Renal cortical epithelial cell (primary cell): ENCODE data around the gene MNT. TPM values are rescaled to one million over a fixed set of nuclear protein-coding genes. Genes with fewer than 3 reads are reported as not detected.

Experiments
- DNase-seq: peaks from one replicate; pipeline ENCODE4 v3.0.0-alpha.2; 2011; ENCODE audit warnings: low read depth
- total RNA-seq: library from RNA; depleted of rRNA; stranded (reverse); fragments of >200 nt; gene quantifications from 2 replicates; pipeline ENCODE4 v1.2.3, GENCODE V29; 2014

The MNT gene
- total RNA-seq, 1 donor from 2014 or later, result 9.8 TPM

- no peak for DNase-seq
Measured at GRCh38 chr17:2415081-2415480, 14.2 kb upstream of the MNT start.

GRCh38 chr17:2414446-2415064 lies 13.7 kb upstream of the MNT start:
- no peak for DNase-seq

GRCh38 chr17:2412561-2413021 lies 11.7 kb upstream of the MNT start:
- no peak for DNase-seq

GRCh38 chr17:2410951-2411350 lies 10.1 kb upstream of the MNT start:
- DNase-seq, result no peak

- DNase-seq, result peak; percentile 94
Measured at GRCh38 chr17:2406903-2407790, 6.3 kb upstream of the MNT start.

GRCh38 chr17:2406271-2406902 lies 5.5 kb upstream of the MNT start:
- DNase-seq, result no peak

- peak; percentile 81 for DNase-seq
Measured at GRCh38 chr17:2405247-2405926, 4.5 kb upstream of the MNT start.

GRCh38 chr17:2403044-2403443 lies 2.2 kb upstream of the MNT start:
- DNase-seq, result no peak

- DNase-seq, result no peak
Measured at GRCh38 chr17:2402544-2402943, 1.7 kb upstream of the MNT start.

DNA sequence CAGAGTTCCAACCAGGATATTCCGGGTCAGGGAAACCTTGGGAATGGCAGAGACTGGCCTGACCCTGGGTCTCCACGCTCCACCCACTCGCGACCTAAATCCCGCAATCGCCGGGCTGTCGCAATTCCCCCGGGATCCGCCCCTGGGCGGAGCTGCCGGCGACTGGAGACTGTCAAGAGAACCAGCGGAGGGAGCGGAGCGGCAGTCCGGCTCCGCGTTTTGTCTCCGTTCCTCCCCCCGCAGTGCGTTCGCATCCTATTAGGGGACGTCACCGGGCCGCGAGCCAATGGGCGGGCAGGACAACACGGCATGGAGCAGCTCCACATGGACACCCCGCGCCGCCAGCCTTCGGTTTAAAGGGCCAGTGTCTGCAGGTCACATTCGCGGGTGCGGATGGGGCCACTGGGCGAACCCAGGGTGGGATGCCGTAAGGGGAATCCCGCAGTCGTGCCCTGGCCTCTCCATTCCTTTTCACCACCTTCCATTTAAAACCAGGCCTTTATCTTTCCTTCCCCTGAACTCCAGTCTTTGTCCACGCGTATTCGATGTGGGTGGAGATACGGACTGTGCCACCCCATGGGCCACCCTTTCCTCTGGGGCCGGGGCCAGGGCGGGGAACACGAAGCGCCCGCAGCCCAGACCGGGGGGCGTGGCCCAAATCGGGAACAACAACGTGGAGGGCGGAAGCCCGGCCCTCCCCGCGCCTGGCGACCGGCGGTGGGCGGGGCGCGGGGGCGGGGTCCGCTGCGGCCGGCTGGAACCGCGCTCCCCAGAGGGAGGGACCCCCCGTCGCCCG lies 764 bp upstream of the MNT start:
- peak; percentile 96 for DNase-seq

DNA sequence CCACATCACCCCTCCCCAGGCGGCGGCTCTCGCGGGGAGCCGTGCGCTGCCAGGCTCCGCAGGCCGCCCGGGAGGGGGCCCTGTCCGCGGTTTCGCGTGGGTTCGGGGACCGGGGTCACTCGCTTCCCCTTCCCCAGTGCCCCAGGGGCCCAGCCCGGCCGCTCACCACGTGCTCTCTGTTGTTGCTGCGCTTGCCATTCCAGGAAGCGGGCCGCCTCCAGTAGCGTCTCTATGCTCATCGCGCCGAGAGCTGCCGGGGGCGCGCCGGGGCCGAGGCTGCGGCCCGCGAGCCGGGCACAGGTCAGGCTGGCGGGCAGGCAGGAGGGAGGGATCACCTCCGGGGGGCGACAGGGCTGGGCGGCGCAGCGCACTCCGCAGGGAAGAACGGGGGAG lies 390 bp downstream of the MNT start:
- no peak for DNase-seq

- DNase-seq, result peak; percentile 84
Measured at GRCh38 chr17:2399572-2400473, 1.0 kb downstream of the MNT start.

DNA sequence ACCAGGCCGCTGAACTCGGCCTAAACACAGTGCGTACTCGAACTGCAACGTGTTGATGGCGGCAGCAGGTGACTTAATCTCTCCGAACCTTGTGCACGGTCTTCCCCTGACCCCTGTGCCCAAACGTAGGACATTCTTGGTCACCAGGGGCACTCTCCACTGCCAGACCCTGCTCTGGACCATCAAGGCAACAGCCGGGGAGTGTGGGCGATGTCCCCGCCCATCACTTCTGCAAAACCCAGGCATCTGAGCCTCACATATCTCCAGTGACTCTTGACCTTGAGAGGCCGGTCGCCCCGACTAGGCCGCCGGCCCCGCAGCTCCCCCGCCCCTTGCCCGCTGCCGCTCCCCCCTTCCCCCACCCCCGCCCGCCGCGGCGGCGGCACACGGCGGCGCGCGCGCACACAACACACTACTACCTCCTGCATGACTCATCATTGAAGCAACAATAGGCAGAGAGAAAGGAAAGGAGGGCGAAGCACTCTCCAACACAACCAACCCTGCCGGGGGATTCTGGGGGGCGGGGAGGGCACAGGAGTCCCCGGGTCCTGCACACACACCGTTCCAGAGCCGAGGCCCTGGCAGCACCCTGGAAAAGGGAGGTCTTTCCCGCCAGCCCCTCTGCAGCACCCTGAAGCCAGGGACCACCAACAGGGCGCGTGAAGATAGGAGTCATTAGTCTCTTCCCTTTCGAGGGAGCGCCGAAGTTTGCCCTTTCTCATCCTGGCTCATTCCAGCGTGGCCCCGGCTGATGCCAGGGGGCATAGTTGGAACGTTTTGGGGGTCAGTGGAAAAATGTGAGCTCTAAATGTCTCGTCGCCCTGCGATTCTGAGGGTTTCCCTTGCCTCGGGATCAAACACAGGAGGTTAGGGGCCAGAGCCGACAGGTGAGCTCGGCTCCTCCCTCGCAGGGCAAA lies 1.9 kb downstream of the MNT start:
- DNase-seq, result peak; percentile 78

DNA sequence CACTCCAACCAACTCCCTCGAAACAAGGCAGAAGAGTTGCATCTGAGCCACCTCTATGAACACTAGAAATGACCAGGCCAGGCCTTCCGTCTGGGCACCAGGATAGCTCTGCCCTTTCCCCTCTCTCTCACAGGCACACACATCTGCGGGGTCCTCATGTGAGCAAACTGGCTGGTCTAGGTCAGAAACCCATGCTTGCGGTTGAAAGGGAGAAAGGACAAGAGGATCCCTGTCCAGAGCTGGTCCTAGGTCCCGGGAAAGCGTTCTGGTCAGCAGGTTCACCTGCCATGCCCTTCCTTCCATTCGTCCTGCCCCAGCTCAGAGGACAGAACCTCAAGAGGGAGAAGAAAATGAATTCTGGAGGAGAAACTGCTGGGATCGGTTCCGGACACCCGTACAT lies 2.7 kb downstream of the MNT start:
- no peak for DNase-seq

DNA sequence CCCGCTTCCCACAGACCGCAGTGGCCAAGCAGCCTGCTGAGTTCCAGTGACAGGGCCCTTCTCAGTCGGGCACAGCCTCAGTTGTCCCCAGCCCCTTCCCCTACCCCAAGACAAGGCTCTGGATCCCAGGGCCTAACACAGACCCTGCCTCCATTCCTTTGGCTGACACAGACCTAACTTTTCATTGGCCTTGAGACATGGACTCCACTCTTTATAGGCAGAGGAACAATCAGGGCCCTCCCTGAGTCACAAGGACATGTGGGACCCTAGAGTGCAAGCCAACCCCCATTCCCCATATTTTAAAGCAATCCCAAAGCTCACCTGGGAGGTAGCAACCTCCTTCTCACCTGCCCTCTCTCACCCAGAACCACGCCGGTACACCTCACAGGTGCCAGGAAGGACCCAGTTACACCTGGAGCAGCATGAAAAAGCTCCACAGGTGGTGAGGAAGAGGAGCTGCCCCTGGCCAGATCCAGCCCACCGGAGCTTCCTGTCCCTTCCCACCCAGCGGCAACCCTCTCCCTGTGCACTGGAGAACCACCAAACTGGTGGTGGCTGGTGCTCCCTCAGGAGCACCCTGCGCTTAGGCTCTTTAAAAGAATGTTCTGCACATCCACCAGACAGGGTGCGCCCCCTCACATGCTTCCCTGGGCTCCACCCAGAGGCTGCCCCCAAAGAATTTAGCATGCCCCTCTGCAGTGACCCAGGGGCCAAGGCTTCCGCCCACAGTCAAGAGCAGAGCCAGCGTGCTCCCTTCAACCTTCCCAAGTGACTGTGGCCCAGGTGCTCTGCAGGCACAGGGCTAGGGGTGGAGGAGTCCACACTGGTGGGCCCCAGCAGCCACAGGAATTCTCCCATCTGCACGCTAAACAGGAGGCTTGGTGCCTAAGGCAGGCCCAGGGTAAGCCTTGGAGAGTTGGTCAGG lies 3.4 kb downstream of the MNT start:
- no peak for DNase-seq

GRCh38 chr17:2396568-2397246 lies 4.2 kb downstream of the MNT start:
- DNase-seq, result peak; percentile 95

- no peak for DNase-seq
Measured at GRCh38 chr17:2396192-2396567, 4.7 kb downstream of the MNT start.
